Medulla oblongata (tissue), 1 donor: Measurements from ENCODE around the gene CACNA1D.

Source experiments
- DNase-seq: peaks from one replicate; pipeline ENCODE4 v3.0.0-alpha.2; 2015; ENCODE audit errors: extremely low spot score

The CACNA1D gene

GRCh38 chr3:53787016-53787415, 292.6 kb downstream of the CACNA1D start:
- DNase-seq = no peak

- DNase-seq = no peak
Observed at GRCh38 chr3:53788038-53788437, 293.6 kb downstream of the CACNA1D start.

GRCh38 chr3:53789459-53789858, 295.0 kb downstream of the CACNA1D start:
- DNase-seq = no peak

- DNase-seq = no peak
Observed at GRCh38 chr3:53790470-53790869, 296.1 kb downstream of the CACNA1D start.

- DNase-seq = no peak
Observed at GRCh38 chr3:53791317-53791716, 296.9 kb downstream of the CACNA1D start.

GRCh38 chr3:53792866-53793265, 298.5 kb downstream of the CACNA1D start:
- DNase-seq = no peak

GRCh38 chr3:53794597-53794996, 300.2 kb downstream of the CACNA1D start:
- no peak for DNase-seq

- no peak for DNase-seq
Observed at GRCh38 chr3:53795176-53795575, 300.8 kb downstream of the CACNA1D start.

GRCh38 chr3:53795789-53796560, 301.6 kb downstream of the CACNA1D start:
- DNase-seq = peak; percentile 59

GRCh38 chr3:53798144-53798543, 303.7 kb downstream of the CACNA1D start:
- no peak for DNase-seq

GRCh38 chr3:53799338-53799865, 305.0 kb downstream of the CACNA1D start:
- DNase-seq = no peak

- DNase-seq = no peak
Observed at GRCh38 chr3:53800041-53800906, 305.9 kb downstream of the CACNA1D start.

GRCh38 chr3:53801319-53801718, 306.9 kb downstream of the CACNA1D start:
- DNase-seq = no peak

- DNase-seq = no peak
Observed at GRCh38 chr3:53802256-53802880, 308.0 kb downstream of the CACNA1D start.

GRCh38 chr3:53803124-53803815, 308.9 kb downstream of the CACNA1D start:
- DNase-seq = no peak

GRCh38 chr3:53803816-53804695, 309.6 kb downstream of the CACNA1D start:
- DNase-seq = no peak

- DNase-seq = no peak
Observed at GRCh38 chr3:53804697-53805462, 310.5 kb downstream of the CACNA1D start.

GRCh38 chr3:53805463-53806159, 311.2 kb downstream of the CACNA1D start:
- DNase-seq = no peak
